ENCODE data around the gene SNX13.
A peak's percentile ranks its signal among the peaks of the same experiment; 100 is the strongest.

DNA sequence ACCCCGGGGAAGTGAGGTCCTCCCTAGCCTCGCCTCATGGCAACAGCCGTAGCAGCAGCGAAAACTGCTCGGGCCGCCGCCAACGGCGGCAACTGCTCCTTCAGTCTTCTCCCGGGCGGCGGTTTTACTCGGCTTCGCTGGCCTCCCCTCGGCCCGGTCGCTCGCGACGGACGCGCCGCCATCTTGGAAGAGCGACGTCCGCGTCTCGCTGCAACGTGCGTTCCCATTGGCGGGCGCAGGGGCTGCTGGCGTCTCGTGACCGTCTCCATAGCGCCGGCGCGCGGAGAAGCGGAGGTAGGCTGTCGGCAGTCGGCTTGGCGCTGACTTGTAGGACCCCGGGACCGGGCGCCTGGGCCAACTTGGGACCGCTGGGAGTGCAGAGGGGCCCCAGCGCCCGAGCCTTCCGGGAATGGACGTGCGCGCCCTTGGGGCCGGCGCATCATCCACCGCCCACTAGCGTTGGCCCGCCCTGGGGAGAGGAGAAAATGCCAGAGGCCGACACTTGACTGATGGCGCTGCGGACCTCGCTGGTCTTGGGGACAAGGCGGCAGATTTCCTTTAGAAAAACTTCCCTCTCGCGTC, at the start of gene SNX13:
- TF ChIP-seq, protein P1, sequence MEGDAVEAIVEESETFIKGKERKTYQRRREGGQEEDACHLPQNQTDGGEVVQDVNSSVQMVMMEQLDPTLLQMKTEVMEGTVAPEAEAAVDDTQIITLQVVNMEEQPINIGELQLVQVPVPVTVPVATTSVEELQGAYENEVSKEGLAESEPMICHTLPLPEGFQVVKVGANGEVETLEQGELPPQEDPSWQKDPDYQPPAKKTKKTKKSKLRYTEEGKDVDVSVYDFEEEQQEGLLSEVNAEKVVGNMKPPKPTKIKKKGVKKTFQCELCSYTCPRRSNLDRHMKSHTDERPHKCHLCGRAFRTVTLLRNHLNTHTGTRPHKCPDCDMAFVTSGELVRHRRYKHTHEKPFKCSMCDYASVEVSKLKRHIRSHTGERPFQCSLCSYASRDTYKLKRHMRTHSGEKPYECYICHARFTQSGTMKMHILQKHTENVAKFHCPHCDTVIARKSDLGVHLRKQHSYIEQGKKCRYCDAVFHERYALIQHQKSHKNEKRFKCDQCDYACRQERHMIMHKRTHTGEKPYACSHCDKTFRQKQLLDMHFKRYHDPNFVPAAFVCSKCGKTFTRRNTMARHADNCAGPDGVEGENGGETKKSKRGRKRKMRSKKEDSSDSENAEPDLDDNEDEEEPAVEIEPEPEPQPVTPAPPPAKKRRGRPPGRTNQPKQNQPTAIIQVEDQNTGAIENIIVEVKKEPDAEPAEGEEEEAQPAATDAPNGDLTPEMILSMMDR (IDR thresholded peaks at IDR 0.05), result peak in 4 of 6 experiments; percentile 18 to 49 (median 30)
- peak in 1 of 2 donors; percentile 69 for TF ChIP-seq POLR2A (IDR thresholded peaks at IDR 0.05)
